Mesenchymal stem cell (in vitro differentiated cells and primary cell): ENCODE results near the gene COL13A1.
A peak's percentile ranks its signal among the peaks of the same experiment; 100 is the strongest.

ENCODE experiments used
- DNase-seq: peaks from one replicate; pipeline ENCODE4 v3.0.0-alpha.2; 2013
- H2AFZ ChIP-seq: one replicate; pipeline ENCODE4 v1.6.1; 2013; ENCODE audit warnings: low read depth, mild to moderate bottlenecking, control low read depth, inconsistent platforms, low read length, moderate library complexity
- H2AK5ac ChIP-seq: 2 replicates; pipeline ENCODE4 v1.6.1; 2013; ENCODE audit warnings: low read length, moderate library complexity, mild to moderate bottlenecking, inconsistent platforms; ENCODE audit not compliant: severe bottlenecking
- H2BK120ac ChIP-seq: one replicate; pipeline ENCODE4 v1.6.1; 2013; ENCODE audit warnings: low read depth, mild to moderate bottlenecking, inconsistent platforms, low read length, moderate library complexity
- H2BK12ac ChIP-seq, 2 experiments: one replicate each; pipeline ENCODE4 v1.6.1; 2013; ENCODE audit warnings: inconsistent platforms in 2 of 2, low read length in 2 of 2, mild to moderate bottlenecking in 2 of 2, moderate library complexity in 2 of 2, control low read depth in 1 of 2
- H2BK15ac ChIP-seq: one replicate; pipeline ENCODE4 v1.6.1; 2013; ENCODE audit warnings: mild to moderate bottlenecking, low read depth, inconsistent platforms; ENCODE audit not compliant: poor library complexity, severe bottlenecking
- H2BK5ac ChIP-seq: 2 replicates; pipeline ENCODE4 v1.6.1; 2013; ENCODE audit warnings: low read depth, mild to moderate bottlenecking, low read length, control low read depth, inconsistent platforms; ENCODE audit not compliant: poor library complexity, severe bottlenecking
- H3K14ac ChIP-seq, 2 experiments: one replicate each; pipeline ENCODE4 v1.6.1; 2013; ENCODE audit warnings: inconsistent platforms in 2 of 2, low read length in 2 of 2, control low read depth in 1 of 2, mild to moderate bottlenecking in 1 of 2, moderate library complexity in 1 of 2
- H3K18ac ChIP-seq, 2 experiments: one replicate each; pipeline ENCODE4 v1.6.1; 2013; ENCODE audit warnings: inconsistent platforms in 2 of 2, low read length in 2 of 2, control low read depth in 1 of 2, low read depth in 1 of 2, mild to moderate bottlenecking in 1 of 2
- H3K23ac ChIP-seq, 2 experiments: one replicate each; pipeline ENCODE4 v1.6.1; 2013; ENCODE audit warnings: inconsistent platforms in 2 of 2, low read length in 2 of 2, mild to moderate bottlenecking in 2 of 2, moderate library complexity in 2 of 2, control low read depth in 1 of 2
- H3K27ac ChIP-seq: 2 replicates; pipeline ENCODE4 v1.5.1; 2013; ENCODE audit warnings: mild to moderate bottlenecking, moderate library complexity, low read length, control low read depth, inconsistent platforms; ENCODE audit not compliant: poor library complexity, severe bottlenecking
- H3K27me3 ChIP-seq, 2 experiments: 2 replicates each; pipeline versions ENCODE4 v1.6.1 to v1.7.0; 2013; ENCODE audit warnings: low read length in 2 of 2, mild to moderate bottlenecking in 2 of 2, moderate library complexity in 2 of 2, control low read depth in 1 of 2, inconsistent platforms in 1 of 2; ENCODE audit not compliant: control insufficient read depth in 1 of 2, insufficient read depth in 1 of 2
- H3K36me3 ChIP-seq, 2 experiments: 2 replicates each; pipeline versions ENCODE4 v1.6.1 to v1.7.0; 2013; ENCODE audit warnings: low read length in 2 of 2, control low read depth in 1 of 2, inconsistent platforms in 1 of 2, low read depth in 1 of 2, mild to moderate bottlenecking in 1 of 2; ENCODE audit not compliant: insufficient read depth in 2 of 2, control insufficient read depth in 1 of 2
- H3K4ac ChIP-seq, 2 experiments: one replicate each; pipeline ENCODE4 v1.6.1; 2013; ENCODE audit warnings: inconsistent platforms in 2 of 2, low read length in 2 of 2, mild to moderate bottlenecking in 2 of 2, moderate library complexity in 2 of 2, control low read depth in 1 of 2, low read depth in 1 of 2
- H3K4me1 ChIP-seq: 2 replicates; pipeline ENCODE4 v1.6.1; 2013; ENCODE audit warnings: low read depth, low read length, control low read depth; ENCODE audit not compliant: control insufficient read depth, insufficient read depth
- H3K4me2 ChIP-seq: 2 replicates; pipeline ENCODE4 v1.6.1; 2013; ENCODE audit warnings: low read length, mild to moderate bottlenecking, inconsistent platforms; ENCODE audit not compliant: poor library complexity, severe bottlenecking
- H3K4me3 ChIP-seq, 2 experiments: 2 replicates each; pipeline versions ENCODE4 v1.5.1 to v1.7.0; 2013; ENCODE audit warnings: low read length in 2 of 2, mild to moderate bottlenecking in 2 of 2, control low read depth in 1 of 2, low read depth in 1 of 2; ENCODE audit not compliant: insufficient read depth in 1 of 2
- H3K79me1 ChIP-seq: replicated peaks from 2 replicates; pipeline ENCODE4 v1.6.1; 2013; ENCODE audit warnings: mild to moderate bottlenecking, control low read depth, low read length, inconsistent platforms; ENCODE audit not compliant: poor library complexity, severe bottlenecking
- H3K9ac ChIP-seq: 2 replicates; pipeline ENCODE4 v1.7.0; 2013; ENCODE audit warnings: mild to moderate bottlenecking, low read length, moderate library complexity
- H3K9me3 ChIP-seq: 2 replicates; pipeline ENCODE4 v1.7.0; 2013; ENCODE audit warnings: mild to moderate bottlenecking, low read length; ENCODE audit not compliant: control insufficient read depth
- H4K8ac ChIP-seq: one replicate; pipeline ENCODE4 v1.6.1; 2013; ENCODE audit warnings: inconsistent platforms, mild to moderate bottlenecking, low read length, moderate library complexity
- H4K91ac ChIP-seq: one replicate; pipeline ENCODE4 v1.6.1; 2013; ENCODE audit warnings: mild to moderate bottlenecking, low read length, inconsistent platforms
- WGBS: methylation state at CpG from one replicate; pipeline ENCODE4 v1.1.7; 2013; ENCODE audit warnings: mixed read lengths; 5-methylcytosine and 5-hydroxymethylcytosine counted together

COL13A1 gene

DNA sequence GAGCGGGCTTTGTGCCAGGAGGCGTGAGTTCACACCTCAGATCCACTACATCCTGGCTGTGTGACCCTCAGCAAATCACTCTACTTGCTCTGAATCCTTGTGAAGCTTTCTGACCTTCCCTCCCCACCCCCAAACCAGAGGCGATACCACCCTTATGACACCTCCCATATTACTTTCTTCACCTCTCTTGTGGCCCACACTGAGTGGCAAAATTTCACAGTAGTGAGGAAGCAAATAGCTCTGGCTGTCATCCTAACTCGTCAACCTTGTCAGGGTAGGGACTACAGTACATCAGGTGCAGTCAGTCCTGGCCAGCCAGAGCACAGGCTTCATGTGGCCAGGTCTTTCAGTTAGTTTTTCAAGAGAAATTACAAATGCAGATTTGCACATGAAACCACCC is 19.1 kb downstream of the COL13A1 start:
- Histone ChIP-seq H3K14ac (no peak overlapping the region), H2BK15ac (no peak overlapping the region), H3K4me1 (peaks cover 12% of the 10 kb centered on the region), H3K4me3 (no peak overlapping the region), H3K79me1 (peaks cover 42% of the 10 kb centered on the region), H3K27me3 (no peaks in the 10 kb centered on the region), H3K18ac (no peak overlapping the region), H4K8ac (no peak overlapping the region), H2BK12ac (no peak overlapping the region), H4K91ac (no peak overlapping the region), H3K9ac (no peak overlapping the region), H3K36me3 (peaks cover 27 to 29% of the 10 kb centered on the region in 2 experiments), H2AK5ac (no peak overlapping the region), H3K23ac (no peak overlapping the region), H2BK120ac (no peak overlapping the region), H3K4ac (no peak overlapping the region), H2AFZ (no peak overlapping the region), H3K4me2 (no peak overlapping the region), H3K9me3 (no peaks in the 10 kb centered on the region), H2BK5ac (no peak overlapping the region), H3K27ac (no peak overlapping the region)
- no peak for DNase-seq
- 92% methylated on average over 4 of the region's 4 CpGs for WGBS

DNA sequence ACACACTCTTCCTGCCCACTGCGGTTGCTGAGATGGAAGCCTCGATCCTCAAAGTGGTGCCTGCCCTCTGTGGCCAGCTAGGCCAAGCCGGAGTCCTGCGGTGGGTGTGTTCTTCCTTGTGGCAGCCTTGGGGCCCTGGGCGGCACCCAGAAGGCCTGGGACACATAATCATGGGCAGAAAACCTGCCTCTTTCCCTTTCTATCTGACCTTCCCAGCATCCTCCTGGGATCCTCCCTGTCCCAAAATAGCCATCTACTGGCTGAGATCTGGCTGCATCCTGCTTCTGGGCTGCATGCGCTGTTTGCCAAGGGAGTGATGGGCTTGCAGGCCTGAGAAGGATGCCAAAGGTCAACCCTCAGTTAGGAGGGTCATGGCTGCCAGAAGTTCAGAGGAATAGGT is 23.9 kb downstream of the COL13A1 start:
- 95% methylated on average over 6 of the region's 6 CpGs for WGBS
- DNase-seq = no peak

DNA sequence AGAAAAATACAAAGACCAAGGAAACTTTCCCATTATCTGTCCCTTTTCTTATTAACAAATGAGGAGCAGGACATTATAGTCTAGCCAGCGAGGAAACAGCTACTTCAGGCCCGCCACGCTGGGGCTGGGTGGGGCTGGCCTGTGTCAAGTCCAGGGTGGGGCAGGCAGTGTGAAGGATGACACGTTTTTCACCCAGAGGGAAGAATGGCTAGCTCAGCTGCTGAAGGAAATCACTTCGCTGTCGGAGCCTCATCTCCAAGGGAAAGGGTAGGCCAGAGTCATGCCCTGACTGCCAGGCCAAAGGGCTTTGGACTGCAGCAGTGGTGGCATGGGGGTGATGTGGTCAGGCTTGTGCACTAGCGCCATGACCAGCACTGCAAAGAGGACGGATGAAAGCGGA is 24.4 kb downstream of the COL13A1 start:
- Histone ChIP-seq H2BK15ac (no peak overlapping the region), H3K27ac (no peak overlapping the region), H3K27me3 (no peaks in the 10 kb centered on the region), H3K36me3 (peaks cover 36 to 41% of the 10 kb centered on the region in 2 experiments), H2BK12ac (no peak overlapping the region), H2AFZ (no peak overlapping the region), H3K18ac (no peak overlapping the region), H3K14ac (no peak overlapping the region), H3K4me3 (no peak overlapping the region), H3K9ac (no peak overlapping the region), H3K4ac (no peak overlapping the region), H4K91ac (peak overlapping the region; percentile 25), H3K4me1 (peaks cover 3% of the 10 kb centered on the region), H4K8ac (no peak overlapping the region), H3K4me2 (no peak overlapping the region), H3K23ac (no peak overlapping the region), H2BK5ac (no peak overlapping the region), H2AK5ac (no peak overlapping the region), H2BK120ac (no peak overlapping the region), H3K9me3 (no peaks in the 10 kb centered on the region), H3K79me1 (peaks cover 37% of the 10 kb centered on the region)
- 84% methylated on average over 9 of the region's 9 CpGs for WGBS
- DNase-seq = no peak

More for the DNA sequence above, 23.9 kb downstream of the COL13A1 start:
- no peaks in the 10 kb centered on the region for H3K9me3 ChIP-seq
- peak overlapping the region in 1 of 2 experiments; percentile 41 for H3K14ac ChIP-seq
- no peak overlapping the region for H2AFZ ChIP-seq
- no peak overlapping the region for H2BK12ac ChIP-seq
- no peak overlapping the region for H4K91ac ChIP-seq
- H3K36me3 ChIP-seq = peaks cover 36 to 41% of the 10 kb centered on the region in 2 experiments
- H2BK5ac ChIP-seq = no peak overlapping the region
- no peak overlapping the region for H2BK15ac ChIP-seq
- no peak overlapping the region for H2BK120ac ChIP-seq
- H3K4me1 ChIP-seq = no peaks in the 10 kb centered on the region
- no peak overlapping the region for H3K4me3 ChIP-seq
- peaks cover 39% of the 10 kb centered on the region for H3K79me1 ChIP-seq
- H3K23ac ChIP-seq = no peak overlapping the region
- no peak overlapping the region for H4K8ac ChIP-seq
- no peaks in the 10 kb centered on the region for H3K27me3 ChIP-seq
- H3K4me2 ChIP-seq = no peak overlapping the region
- no peak overlapping the region for H2AK5ac ChIP-seq
- no peak overlapping the region for H3K4ac ChIP-seq
- H3K9ac ChIP-seq = no peak overlapping the region
- H3K27ac ChIP-seq = no peak overlapping the region
- no peak overlapping the region for H3K18ac ChIP-seq

DNA sequence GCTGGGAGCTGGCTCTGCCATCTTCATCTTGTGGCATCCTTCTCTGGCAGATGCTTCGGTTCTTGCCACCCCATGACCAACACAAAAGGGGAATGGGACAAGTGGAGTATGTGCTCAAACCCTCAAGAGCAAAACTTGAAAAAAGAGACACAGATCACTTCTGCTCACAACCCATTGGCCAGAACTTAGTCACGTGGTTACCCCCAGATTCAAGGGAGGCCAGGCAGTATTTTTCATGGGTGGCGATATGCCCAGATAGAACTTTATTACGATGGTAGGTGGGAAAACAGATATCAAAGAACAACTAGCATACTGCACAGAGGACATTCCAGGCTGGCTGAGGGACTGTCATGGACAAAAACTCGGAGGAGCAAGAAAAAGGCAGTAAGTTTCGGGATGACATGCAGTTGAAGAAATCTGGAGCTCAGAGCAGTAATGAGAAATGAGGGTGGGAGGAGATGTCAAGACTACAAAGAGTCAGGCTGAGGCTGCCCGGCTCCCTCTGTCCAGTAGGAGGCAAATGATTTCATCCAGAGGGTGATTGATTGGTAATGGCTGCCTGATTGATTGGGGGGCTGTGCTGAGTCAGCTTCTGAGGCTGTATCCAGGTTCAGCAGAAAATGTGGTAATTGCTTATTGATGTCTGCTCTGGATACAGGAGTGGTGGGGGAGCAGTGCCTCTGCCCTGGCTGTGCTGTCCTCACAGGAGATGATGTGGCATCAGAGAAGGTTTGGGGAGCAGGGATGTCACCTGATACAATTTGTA is 25.3 kb downstream of the COL13A1 start:
- H3K14ac ChIP-seq = no peak overlapping the region
- H3K23ac ChIP-seq = no peak overlapping the region
- H2BK5ac ChIP-seq = no peak overlapping the region
- H2BK12ac ChIP-seq = no peak overlapping the region
- H3K4me2 ChIP-seq = no peak overlapping the region
- H2AK5ac ChIP-seq = no peak overlapping the region
- no peak overlapping the region for H3K4ac ChIP-seq
- H3K27me3 ChIP-seq = no peaks in the 10 kb centered on the region
- H2AFZ ChIP-seq = no peak overlapping the region
- H4K91ac ChIP-seq = no peak overlapping the region
- 98% methylated on average over 7 of the region's 7 CpGs for WGBS
- peaks cover 11% of the 10 kb centered on the region for H3K4me1 ChIP-seq
- DNase-seq = no peak
- H2BK120ac ChIP-seq = no peak overlapping the region
- H4K8ac ChIP-seq = no peak overlapping the region
- H3K36me3 ChIP-seq = peaks cover 36 to 41% of the 10 kb centered on the region in 2 experiments
- H3K9ac ChIP-seq = no peak overlapping the region
- peaks cover 32% of the 10 kb centered on the region for H3K79me1 ChIP-seq
- no peaks in the 10 kb centered on the region for H3K9me3 ChIP-seq
- no peak overlapping the region for H3K18ac ChIP-seq
- no peak overlapping the region for H3K4me3 ChIP-seq
- no peak overlapping the region for H3K27ac ChIP-seq
- H2BK15ac ChIP-seq = no peak overlapping the region
